ENCODE measurements around the gene OR4F17. TPM values are rescaled to one million over a fixed set of nuclear protein-coding genes. Genes with fewer than 3 reads are reported as not detected.
"Not testable (repeated sequence)": the region's sequence is repeated elsewhere in the genome, so short reads cannot be mapped to it uniquely, and the experiment has no call there.

OR4F17 gene, protein sequence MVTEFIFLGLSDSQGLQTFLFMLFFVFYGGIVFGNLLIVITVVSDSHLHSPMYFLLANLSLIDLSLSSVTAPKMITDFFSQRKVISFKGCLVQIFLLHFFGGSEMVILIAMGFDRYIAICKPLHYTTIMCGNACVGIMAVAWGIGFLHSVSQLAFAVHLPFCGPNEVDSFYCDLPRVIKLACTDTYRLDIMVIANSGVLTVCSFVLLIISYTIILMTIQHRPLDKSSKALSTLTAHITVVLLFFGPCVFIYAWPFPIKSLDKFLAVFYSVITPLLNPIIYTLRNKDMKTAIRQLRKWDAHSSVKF
- total RNA-seq: not detected

DNA sequence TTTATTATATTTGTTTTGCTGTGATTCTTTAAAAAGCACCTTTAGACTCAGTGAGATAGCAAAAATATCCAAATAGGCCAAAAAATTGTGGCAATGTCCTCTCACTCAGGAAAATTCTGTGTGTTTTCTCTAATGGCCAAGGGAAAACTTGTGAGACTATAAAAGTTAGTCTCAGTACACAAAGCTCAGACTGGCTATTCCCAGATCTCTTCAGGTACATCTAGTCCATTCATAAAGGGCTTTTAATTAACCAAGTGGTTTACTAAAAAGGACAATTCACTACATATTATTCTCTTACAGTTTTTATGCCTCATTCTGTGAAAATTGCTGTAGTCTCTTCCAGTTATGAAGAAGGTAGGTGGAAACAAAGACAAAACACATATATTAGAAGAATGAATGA lies at the start of gene OR4F17:
Gene OR4F17, plus strand, starts transcription at position 301 of the 400 bp plus-strand sequence. CDS start 3,575 bp downstream, outside the sequence.
- DNase-seq (ENCODE audit: low spot score); intact Hi-C loops (cut with DNase I); ATAC-seq: not testable (repeated sequence)

DNA sequence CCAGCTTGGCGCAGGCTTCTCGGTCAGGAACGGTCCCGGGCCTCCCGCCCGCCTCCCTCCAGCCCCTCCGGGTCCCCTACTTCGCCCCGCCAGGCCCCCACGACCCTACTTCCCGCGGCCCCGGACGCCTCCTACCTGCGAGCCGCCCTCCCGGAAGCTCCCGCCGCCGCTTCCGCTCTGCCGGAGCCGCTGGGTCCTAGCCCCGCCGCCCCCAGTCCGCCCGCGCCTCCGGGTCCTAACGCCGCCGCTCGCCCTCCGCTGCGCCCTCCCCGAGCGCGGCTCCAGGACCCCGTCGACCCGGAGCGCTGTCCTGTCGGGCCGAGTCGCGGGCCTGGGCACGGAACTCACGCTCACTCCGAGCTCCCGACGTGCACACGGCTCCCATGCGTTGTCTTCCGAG lies 36.1 kb upstream of the OR4F17 start:
- ATAC-seq; DNase-seq (ENCODE audit: low spot score); intact Hi-C loops (cut with DNase I): not testable (repeated sequence)

DNA sequence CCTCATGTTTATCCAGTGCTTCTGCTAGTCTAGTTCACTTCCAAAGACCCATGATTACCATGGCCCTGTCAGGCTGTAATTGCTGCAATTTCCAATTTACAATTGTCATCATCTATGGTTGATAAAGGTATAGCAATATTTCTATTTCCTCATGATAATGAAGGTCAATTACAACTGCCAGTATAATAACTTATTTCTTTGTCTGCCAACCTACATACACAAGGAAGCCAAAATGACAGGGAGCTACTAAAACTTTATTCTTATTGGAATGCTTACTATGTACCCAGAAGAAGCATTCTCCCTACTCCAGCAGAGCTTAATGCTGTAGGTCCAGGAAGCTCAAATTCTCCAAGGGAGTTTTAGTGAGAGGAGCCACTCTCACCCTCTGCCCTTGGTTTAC lies 24.0 kb upstream of the OR4F17 start:
- ATAC-seq; DNase-seq (ENCODE audit: low spot score); intact Hi-C loops (cut with DNase I): not testable (repeated sequence)

DNA sequence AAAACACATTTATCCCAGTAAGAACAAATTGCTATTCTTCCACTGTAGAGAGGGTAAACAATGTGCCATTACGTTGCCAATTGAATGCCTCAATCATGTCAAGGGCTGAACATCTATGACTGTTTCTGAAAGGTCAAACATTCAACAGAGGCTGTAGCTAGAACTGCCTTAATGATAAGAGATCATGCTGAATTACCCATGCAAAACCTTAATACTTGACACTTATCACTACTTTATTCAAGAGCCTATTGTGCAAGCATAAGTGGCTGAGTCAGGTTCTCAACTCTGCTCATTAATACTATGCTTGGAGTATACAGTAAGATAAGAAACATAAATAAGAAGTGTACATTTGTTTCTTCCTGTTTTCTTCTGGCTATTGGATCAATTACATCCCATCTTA lies 23.3 kb upstream of the OR4F17 start:
- ATAC-seq; intact Hi-C loops (cut with DNase I): not testable (repeated sequence)

DNA sequence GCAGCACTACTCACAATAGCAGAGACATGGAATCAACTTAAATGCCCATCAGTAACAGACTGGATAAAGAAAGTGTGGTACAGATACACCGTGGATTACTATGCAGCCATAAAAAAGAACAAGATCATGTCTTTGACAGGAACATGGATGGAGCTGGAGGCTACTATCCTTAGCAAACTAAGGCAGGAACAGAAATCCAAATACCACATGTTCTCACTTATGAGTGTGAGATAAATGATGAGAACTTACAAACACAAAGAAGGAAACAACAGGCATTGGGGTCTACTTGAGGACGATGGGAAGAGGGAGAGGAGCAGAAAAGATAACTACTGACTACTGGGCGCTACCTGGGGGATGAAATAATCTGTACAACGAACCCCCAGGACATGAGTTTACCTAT lies 16.2 kb upstream of the OR4F17 start:
- intact Hi-C loops (cut with DNase I); ATAC-seq: not testable (repeated sequence)
- peak; percentile 5 for DNase-seq (ENCODE audit: low spot score)

More for the DNA sequence above, 23.3 kb upstream of the OR4F17 start:
- not testable (repeated sequence) for DNase-seq (ENCODE audit: low spot score)

DNA sequence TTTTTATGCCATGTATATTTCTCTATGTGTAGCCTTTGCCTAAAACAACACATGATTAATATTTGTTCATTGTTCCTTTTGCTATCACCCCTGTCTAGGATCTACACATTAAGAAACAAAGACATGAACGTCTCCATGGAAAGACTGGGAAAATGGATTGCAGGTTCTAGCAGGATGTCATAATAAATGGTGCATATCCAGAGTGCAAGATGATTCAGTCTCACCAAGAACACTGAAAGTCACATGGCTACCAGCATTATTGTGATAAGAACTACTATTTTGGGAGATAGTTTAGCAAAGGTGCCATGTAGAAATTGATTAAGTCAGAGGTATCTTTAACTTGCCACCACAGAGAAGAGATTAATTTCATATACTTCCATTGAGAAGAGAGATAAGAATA lies 12.1 kb upstream of the OR4F17 start:
- DNase-seq (ENCODE audit: low spot score); ATAC-seq; intact Hi-C loops (cut with DNase I): not testable (repeated sequence)

DNA sequence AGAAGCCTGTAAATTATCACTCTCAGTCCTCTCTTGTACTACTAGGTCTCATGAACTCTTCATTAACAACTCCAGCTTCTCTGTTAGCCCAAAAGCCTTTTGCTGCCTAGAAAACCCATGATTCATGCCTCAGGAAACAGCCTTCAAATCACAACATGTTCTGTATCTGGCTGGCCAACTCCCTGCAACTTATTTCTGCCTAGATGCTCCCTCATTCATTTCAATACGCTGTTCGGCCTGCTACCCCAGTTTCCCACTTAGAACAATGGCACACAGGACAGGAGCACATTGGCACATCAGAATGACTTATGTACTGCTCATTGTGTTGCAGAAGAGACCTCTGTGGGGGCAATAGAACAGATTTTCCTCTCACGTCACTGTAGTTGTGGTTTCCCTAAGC lies 9.3 kb upstream of the OR4F17 start:
- intact Hi-C loops (cut with DNase I); DNase-seq (ENCODE audit: low spot score); ATAC-seq: not testable (repeated sequence)

DNA sequence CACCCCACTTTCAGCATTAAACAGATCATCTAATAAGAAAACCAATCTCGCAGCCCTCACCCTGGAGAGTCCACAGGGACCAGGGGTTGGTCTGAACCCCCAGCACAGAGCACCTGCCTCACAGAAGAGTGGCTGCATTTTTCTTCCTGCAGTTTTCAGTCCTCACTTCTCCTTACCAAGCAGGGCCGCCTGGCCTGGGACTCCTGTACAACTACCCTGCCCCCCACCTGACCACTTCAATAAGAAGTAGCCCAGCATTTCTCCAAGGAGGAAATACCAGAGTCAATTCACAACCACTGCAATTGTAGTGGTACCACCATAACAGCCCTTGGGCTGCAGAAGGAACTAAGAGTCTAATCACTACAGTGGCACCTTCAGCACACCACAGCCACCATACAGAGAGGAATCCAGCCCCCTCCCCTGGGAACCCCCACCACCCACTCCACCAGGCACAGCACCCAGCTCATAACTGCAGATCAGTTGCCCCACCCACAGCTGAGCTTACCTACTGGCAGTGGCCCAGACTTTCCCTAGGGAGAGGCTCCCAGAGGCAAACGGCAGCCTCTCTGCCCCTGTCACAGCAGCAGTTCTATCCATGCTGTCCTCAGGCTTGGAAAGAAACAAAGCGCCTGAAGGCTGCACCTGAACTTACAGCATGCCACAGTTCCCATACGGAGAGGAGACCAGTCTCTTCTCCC lies 13.7 kb downstream of the OR4F17 start:
- intact Hi-C loops (cut with DNase I); DNase-seq (ENCODE audit: low spot score); ATAC-seq: not testable (repeated sequence)

Other genes with a start within 250 kb of the OR4F17 start
- 8.6 TPM for gene PLPP2, start 184.3 kb downstream of the OR4F17 start, total RNA-seq
- 24.5 TPM for gene MIER2, start 237.7 kb downstream of the OR4F17 start, total RNA-seq

Measured in sciatic nerve (tissue), 2 donors.